Right lobe of liver (tissue), 6 donors: Measurements from ENCODE around the gene RAB10. TPM values are rescaled to one million over a fixed set of nuclear protein-coding genes. Genes with fewer than 3 reads are reported as not detected.
A peak's percentile ranks its signal among the peaks of the same experiment; 100 is the strongest.

Experiments used
- ATAC-seq, 4 donors: fragments of 200-7000 bp; cut with Tn5 transposase; one replicate each; pipeline ENCODE4 v1.9.1; 2020; ENCODE audit warnings: mild to moderate bottlenecking in 4 of 4, moderate library complexity in 4 of 4
- DNase-seq, 3 donors: peaks; one replicate each; pipeline ENCODE4 v3.0.0-alpha.2; 2020
- H3K27ac ChIP-seq, 3 donors: fragments of 200-600 bp; one replicate each; pipeline ENCODE4 v1.8.0; 2022
- H3K27me3 ChIP-seq, 2 donors: fragments of 200-600 bp; one replicate each; pipeline ENCODE4 v1.8.0; 2022
- H3K36me3 ChIP-seq, 4 donors: fragments of 200-600 bp; sonication (generic) in 1 of 4; one replicate each; pipeline versions ENCODE4 v1.5.1 to v1.8.0; 2017 to 2022; ENCODE audit warnings: control low read depth in 1 of 4
- H3K4me1 ChIP-seq, 4 donors: fragments of 200-600 bp; sonication (generic) in 1 of 4; one replicate each; pipeline versions ENCODE4 v1.5.1 to v1.8.0; 2017 to 2022; ENCODE audit warnings: control low read depth in 1 of 4
- H3K4me3 ChIP-seq, 3 donors: fragments of 200-600 bp; one replicate each; pipeline ENCODE4 v1.8.0; 2022
- H3K9me3 ChIP-seq, 4 donors: fragments of 200-600 bp; sonication (generic) in 1 of 4; one replicate each; pipeline versions ENCODE4 v1.5.1 to v1.8.0; 2017 to 2022; ENCODE audit warnings: control low read depth in 1 of 4
- POLR2A ChIP-seq: fragments of 450-650 bp; IDR thresholded peaks from one replicate; pipeline ENCODE4 v1.6.1; 2017; ENCODE audit warnings: antibody characterized with exemption, mild to moderate bottlenecking
- WGBS: methylation state at CpG from one replicate; pipeline ENCODE4 v1.1.6; 2018; ENCODE audit warnings: low coverage, low lambda C conversion rate; ENCODE audit not compliant: insufficient coverage; ENCODE audit errors: missing lambda C conversion rate; 5-methylcytosine and 5-hydroxymethylcytosine counted together
- intact Hi-C, 2 donors: fragments of 100-400 bp; cut with DNase I; formaldehyde crosslinking; loops; one replicate each; pipeline versions ENCODE4 v1.11.2 to v1.14.1; 2022
- small RNA-seq, 2 experiments: library from RNA; depleted of rRNA; stranded (forward); fragments of <200 nt; gene quantifications; one replicate each; pipeline ENCODE3, GENCODE V24; 2016
- total RNA-seq, 6 experiments: library from RNA; depleted of rRNA in 2 of 6; stranded (reverse); fragments of >200 nt in 2 of 6; fragmentation: NEBNext Ultra II Directional in 3 of 6; extraction: Animal tissue kit (Norgen Biotek cat#: 25700) in 3 of 6; gene quantifications; one replicate each; pipeline versions ENCODE4 v1.1.0 to v1.2.4, GENCODE V29; 2016 to 2023
- TF ChIP-seq, protein P1 (sequence below), 4 donors: fragments of 200-600 bp in 3 of 4; fragments of 450-650 bp in 1 of 4; IDR thresholded peaks; one replicate each; pipeline versions ENCODE4 v1.5.1 to v1.8.0; 2016 to 2022; ENCODE audit warnings: antibody characterized with exemption in 4 of 4, mild to moderate bottlenecking in 2 of 4
- donor health status: DM: no; HTN: yes; CAD: no.
- donor health status: DM: no; HTN: no; CAD: no.
- donor health status: DM: no; HTN: no; CAD: no.
- donor health status: DM: no; HTN: yes; CAD: no.
- donor health status: DM: no; HTN: yes; CAD: no.

Gene RAB10
- total RNA-seq, 6 experiments from 2014 or later = 41.6 to 95.1 (median 70.6) TPM

DNA sequence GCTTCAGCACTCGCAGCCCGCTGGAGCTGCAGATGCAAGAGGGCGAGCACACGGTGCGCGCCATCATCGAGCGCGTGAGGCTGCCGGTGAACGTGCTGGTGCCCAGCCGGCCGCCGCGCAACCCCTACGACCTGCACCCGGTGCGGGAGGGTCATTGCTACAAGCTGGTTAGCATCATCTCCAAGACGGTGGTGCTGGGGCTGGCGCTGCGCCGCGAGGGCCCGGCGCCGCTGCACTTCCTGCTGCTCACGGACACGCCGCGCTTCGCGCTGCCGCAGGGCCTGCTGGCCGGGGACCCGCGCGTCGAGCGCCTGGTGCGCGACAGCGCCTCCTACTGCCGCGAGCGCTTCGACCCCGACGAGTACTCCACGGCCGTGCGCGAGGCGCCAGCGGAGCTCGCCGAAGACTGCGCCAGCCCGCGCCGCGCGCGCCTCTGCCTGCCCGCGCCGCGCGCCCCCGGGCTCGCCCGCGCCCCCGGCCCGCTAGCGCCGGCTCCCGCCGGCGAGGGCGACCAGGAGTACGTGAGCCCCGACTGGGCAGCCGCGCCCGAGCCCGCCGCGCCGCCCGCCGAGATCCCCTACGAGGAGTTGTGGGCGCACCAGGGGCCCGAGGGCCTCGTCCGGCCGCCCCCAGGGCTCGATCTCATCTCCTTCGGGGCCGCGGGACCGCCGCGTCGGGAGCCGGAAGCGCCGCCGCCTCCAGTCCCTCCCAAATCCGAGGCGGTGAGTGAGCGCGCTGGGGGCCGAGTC, 150.8 kb downstream of the RAB10 start:
- DNase-seq = peak; percentile 80 to 87 (median 86)
- H3K9me3 ChIP-seq = no peaks in the 10 kb centered on the region
- no peak overlapping the region for H3K27ac ChIP-seq
- no peak for TF ChIP-seq POLR2A
- TF ChIP-seq, protein P1, sequence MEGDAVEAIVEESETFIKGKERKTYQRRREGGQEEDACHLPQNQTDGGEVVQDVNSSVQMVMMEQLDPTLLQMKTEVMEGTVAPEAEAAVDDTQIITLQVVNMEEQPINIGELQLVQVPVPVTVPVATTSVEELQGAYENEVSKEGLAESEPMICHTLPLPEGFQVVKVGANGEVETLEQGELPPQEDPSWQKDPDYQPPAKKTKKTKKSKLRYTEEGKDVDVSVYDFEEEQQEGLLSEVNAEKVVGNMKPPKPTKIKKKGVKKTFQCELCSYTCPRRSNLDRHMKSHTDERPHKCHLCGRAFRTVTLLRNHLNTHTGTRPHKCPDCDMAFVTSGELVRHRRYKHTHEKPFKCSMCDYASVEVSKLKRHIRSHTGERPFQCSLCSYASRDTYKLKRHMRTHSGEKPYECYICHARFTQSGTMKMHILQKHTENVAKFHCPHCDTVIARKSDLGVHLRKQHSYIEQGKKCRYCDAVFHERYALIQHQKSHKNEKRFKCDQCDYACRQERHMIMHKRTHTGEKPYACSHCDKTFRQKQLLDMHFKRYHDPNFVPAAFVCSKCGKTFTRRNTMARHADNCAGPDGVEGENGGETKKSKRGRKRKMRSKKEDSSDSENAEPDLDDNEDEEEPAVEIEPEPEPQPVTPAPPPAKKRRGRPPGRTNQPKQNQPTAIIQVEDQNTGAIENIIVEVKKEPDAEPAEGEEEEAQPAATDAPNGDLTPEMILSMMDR (IDR thresholded peaks at IDR 0.05) = peak; percentile 51 to 76 (median 60)
- peaks cover 0 to 3% (median 0%) of the 10 kb centered on the region in 4 donors for H3K4me1 ChIP-seq
- ATAC-seq = peak; percentile 85 to 96 (median 90)
- peak overlapping the region; percentile 28 to 49 (median 38) for H3K4me3 ChIP-seq
- no peaks in the 10 kb centered on the region for H3K27me3 ChIP-seq
- 2% methylated on average over 27 of the region's 114 CpGs for WGBS
- no peaks in the 10 kb centered on the region for H3K36me3 ChIP-seq
- intact Hi-C loops = no loop called here

DNA sequence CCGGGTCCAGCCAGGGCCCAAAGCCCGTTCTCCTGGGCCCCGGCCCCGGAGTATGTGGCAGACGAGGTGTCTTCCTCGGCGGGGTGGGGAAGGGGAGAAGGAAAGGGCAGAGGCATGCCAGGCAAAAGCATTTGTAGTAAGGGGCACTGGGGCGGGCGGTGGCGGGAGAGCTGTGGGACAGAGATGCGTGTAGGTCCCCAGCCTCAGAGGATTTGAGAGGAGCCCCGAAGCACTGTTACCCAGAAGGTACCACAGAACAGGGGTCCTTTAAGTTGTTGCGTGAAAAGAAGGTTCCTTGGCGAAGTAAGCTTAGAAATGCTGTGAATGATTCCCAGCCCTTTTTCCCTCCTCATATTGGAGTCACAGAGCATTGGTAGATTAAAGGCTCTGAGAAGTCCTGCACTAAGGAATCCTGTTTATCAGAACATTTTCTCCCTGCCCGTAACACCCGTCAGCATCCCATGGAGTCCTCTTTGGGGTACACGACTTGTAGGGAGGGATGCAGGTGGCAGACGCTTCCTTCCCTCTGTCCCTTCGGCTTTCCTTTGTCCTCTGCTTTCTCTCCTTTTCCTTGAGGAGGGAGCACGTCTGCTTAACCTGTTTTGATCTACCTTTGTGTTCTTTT, 151.5 kb downstream of the RAB10 start:
- no peaks in the 10 kb centered on the region for H3K36me3 ChIP-seq
- ATAC-seq (no peak), DNase-seq (no peak)
- no peak overlapping the region for H3K27ac ChIP-seq
- 51% methylated on average over 14 of the region's 20 CpGs for WGBS
- intact Hi-C loops = no loop called here
- no peak for TF ChIP-seq POLR2A
- TF ChIP-seq, protein P1 (IDR thresholded peaks at IDR 0.05) = no peak
- H3K4me1 ChIP-seq = peaks cover 0 to 3% (median 0%) of the 10 kb centered on the region in 4 donors
- no peaks in the 10 kb centered on the region for H3K27me3 ChIP-seq
- H3K9me3 ChIP-seq = no peaks in the 10 kb centered on the region
- peak overlapping the region; percentile 18 to 45 (median 32) for H3K4me3 ChIP-seq

DNA sequence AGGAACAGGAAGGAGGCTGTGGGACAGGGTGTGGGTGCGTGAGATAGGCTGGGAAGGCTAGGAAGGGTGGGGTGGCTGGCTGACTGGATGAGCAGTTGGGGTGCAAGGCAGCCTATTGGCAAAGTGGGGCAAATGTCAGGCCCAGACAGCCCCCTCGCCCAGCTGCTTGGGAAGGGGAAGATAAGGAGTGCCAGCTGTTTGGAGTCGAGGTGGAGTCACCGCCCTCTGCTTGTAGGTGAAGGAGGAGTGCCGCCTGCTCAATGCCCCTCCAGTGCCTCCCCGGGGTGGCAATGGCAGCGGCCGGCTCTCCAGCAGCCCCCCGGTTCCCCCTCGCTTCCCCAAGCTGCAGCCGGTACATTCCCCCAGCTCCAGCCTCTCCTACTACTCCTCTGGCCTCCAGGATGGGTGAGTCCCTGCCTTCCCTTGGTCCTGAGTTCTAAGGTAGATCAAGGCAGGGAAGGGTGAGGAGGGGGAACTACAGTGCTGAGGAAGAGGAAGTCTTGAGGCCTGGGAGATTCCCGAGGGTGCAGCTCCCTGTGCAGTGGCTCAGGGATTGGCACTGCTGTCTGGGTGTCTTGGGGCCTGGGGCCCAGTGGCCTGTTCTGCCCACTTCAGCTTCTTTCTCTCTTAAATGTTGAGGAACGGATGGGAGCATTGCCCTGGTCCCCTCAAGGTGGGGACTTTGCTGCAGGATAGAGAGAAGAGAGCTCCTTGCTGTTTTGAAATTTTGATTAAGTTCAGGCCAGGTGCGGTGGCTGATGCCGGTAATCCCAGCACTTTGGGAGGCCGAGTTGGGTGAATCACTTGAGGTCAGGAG, 152.3 kb downstream of the RAB10 start:
- no peak overlapping the region for H3K4me3 ChIP-seq
- H3K27ac ChIP-seq = no peak overlapping the region
- no peaks in the 10 kb centered on the region for H3K27me3 ChIP-seq
- WGBS = 82% methylated on average over 6 of the region's 16 CpGs
- peaks cover 0 to 3% (median 0%) of the 10 kb centered on the region in 4 donors for H3K4me1 ChIP-seq
- TF ChIP-seq POLR2A = no peak
- TF ChIP-seq, protein P1 (IDR thresholded peaks at IDR 0.05) = no peak
- intact Hi-C loops = no loop called here
- no peaks in the 10 kb centered on the region for H3K9me3 ChIP-seq
- ATAC-seq (no peak), DNase-seq (no peak)
- H3K36me3 ChIP-seq = peaks cover 0 to 3% (median under 1%) of the 10 kb centered on the region in 4 donors

Small RNA genes lying within 50 kb of the gene (small RNA-seq; reads per million reads assigned to genes)
- gene RNU6-942P = 0 reads per million in 2 experiments
- 0 reads per million in 2 experiments for gene UQCRHP2

Other genes starting within 250 kb of the RAB10 start
- gene ASXL2, start 155.6 kb upstream of the RAB10 start, total RNA-seq = 10 to 100 TPM in 5 of 6 experiments, 1 to 10 TPM in 1; 9.1 to 13.4 (median 12.0) TPM
- 1 to 10 TPM in 3 of 6 experiments, under 1 TPM in 3; 0.88 to 2.2 (median 1.0) TPM for gene KIF3C, start 51.6 kb upstream of the RAB10 start, total RNA-seq
- under 1 TPM in 5 of 6 experiments, not detected in 1; 0.11 to 0.34 (median 0.20) TPM for gene GAREM2, start 139.0 kb downstream of the RAB10 start, total RNA-seq
- 100 to 1,000 TPM; 115 to 246 (median 160) TPM for gene HADHA, start 210.5 kb downstream of the RAB10 start, total RNA-seq
- gene HADHB, start 210.9 kb downstream of the RAB10 start, total RNA-seq = 100 to 1,000 TPM; 129 to 295 (median 219) TPM